Measurements from ENCODE around the gene KLK6. TPM values are rescaled to one million over a fixed set of nuclear protein-coding genes. Genes with fewer than 3 reads are reported as not detected.

The KLK6 gene
- total RNA-seq (2014; rRNA removed; shearing (Covaris generic)): 352 and 367 TPM in 2 replicates

DNA sequence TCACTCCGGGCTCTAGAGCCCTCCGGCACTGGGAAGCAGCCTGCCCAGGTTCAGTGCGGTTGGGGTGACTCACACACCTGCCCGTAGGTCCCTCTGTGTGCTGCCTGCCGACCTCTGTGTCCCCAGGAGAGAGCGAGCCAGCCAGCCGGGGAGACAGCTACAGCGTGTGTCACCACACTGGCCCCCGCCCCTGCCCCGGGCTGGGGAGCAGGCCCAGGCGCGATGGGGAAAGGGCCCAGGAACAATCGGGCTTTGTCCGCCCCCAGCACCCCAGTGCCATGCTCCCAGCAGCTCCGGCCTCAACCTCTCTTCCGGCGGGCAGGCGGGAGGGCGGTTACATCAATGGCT lies at the start of gene KLK6:
TSS of gene KLK6 (minus strand) at position 179 of the 348 bp plus-strand sequence. CDS start 1,487 bp downstream, outside the sequence.
- DNase-seq (ENCODE audit: low spot score): peak; percentile 98

DNA sequence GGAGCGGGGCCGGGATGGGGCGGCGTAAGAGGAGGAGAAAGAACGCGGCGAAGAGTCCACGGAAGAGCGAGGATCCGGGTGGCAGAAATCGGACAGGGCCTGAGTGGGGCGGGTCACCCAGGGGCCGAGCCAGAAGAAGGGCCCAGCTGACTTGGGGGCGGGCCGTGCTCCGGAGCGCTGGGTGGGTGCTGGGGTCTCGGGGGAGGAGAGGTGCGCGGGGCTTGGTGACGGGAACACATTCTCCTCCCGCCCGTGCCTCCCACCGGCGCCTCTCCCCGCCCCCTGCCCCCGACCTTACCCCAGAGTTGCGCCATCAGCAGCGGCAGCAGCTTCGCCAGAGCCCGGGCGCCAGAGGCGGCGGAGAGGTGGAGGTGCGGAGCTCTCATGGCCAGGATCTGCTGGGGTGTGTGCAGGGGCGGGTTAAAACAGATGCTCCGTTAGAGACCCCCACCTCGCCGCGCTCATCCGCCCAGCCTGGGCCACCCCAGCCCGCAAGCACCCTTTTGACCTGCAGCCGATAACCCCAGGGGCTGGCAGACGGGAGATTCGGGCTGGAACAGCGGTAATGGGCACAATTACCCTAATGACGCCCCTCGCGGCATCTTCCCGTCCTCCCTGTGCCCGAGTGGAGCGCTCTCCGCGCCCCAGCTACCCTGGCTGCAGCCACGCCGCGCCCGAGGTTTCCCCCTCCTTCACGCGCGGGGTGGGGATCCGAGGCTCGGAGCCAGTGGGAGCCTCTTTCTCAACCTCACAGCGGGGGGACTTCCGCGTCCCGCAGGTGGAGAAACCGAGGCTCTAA lies 49.6 kb upstream of the KLK6 start:
- DNase-seq (ENCODE audit: low spot score): peak; percentile 82

DNA sequence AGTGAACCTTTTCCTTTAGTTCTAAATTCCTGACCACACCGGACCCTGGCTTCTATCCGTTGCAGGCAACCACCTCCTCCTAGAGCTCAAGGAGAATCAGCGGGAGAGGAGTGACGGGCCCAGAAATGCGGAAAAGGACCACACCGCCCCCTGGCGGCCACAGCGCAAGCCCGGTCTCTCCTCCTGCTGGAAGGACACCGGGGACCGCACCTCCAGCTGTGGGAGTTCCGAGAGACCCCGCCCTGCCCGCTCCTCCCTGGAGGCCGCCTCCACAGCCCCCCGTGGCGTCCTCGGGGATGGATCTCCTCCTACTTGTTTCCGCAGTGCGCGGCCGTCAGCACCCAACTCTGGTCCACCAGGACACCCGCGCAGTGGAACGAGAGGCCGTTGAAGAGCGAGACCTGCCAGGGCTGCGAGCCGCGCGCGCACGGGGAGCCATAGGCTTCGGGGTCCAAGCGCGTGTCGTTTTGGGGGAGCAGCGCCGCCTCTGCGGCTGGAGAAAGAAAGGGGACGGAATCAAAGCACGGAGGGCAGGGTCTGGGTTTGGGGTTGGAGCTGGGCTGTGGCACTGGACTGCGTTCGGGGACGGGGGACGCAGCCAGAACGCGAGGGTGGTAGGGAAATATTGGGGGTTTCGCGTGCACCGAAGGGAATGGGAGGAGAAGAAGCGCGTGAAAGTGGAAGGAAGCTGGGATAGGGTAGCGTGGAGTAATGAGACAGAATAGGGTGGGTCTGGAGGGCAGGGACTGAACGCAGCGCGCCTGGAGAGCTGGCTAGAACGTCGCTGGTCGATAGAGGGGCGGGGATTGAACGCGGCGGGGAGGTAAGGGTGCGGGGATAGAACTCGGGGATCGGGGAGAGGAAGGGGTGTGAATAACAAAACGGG lies 47.6 kb upstream of the KLK6 start:
- DNase-seq (ENCODE audit: low spot score): peak; percentile 88

DNA sequence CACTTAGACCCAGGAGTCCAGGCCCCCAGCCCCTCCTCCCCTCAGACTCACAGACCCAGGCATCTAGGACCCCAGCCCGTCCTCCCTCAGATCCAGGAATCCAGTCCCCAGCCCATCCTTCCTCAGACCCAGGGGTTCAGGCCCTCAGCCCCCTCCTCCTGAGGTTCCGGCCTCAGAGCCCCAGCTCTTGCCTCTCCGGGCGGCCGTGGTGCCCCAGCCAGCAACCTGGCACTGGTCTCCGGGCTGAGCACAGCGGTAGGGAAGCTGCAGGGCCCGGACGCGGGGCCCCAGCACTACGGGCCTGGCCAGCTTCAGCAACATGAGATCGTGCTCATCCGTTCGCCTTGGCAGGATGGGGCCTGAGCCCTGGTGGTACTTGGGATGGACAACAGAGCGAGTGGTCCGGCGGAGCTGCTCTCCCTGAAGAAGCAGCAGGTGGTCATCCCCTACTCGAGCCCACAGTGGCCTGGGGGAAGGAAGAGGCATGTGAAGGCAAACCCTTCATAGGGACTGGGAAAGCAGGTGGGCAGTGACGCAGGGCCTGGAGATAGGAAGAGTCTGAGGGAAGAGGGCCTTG lies 46.4 kb upstream of the KLK6 start:
- DNase-seq (ENCODE audit: low spot score): no peak

DNA sequence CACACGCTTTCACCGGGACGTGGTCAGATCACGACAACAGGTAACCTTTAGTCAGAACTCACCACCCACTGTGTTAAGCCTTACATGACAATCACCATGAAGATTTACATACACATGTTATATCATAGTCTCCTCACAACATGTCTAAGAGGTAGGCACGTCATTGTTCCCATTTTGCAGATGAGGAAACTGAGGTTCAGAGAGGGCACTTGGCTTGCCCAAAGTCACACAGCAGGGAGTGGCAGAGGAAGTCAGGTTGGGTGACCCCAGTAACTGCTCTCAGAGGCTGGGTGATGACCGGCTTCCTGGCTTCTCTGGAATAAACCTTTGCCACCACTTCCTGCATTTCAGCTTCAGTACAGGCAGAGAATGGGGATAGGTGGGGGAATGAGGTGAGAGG lies 44.9 kb upstream of the KLK6 start:
- no peak for DNase-seq (ENCODE audit: low spot score)

DNA sequence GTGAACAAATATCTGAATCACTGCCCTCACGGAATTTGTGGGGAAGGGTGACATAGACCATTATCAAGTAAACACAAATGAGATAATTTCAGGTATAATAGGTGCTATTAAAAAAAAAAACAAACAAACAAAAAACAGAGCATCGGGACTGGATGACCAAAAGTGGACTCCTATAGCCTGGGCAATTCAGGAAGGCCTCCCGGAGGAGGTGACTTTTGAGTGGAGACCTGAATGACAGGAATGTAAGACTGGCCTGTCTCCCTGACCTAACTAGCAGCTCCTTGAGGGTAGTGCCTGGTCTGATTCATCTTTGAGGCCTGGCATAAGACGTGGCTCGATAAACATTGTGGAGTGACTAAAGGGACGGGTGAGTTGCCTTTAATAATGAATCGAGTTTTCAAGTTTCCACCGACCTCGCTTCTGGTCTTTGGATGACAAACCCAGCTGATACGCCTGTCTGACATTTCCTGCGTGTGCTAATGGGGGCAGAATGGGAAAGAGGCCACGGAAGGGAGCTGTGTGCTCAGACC lies 43.3 kb upstream of the KLK6 start:
- DNase-seq (ENCODE audit: low spot score): no peak

DNA sequence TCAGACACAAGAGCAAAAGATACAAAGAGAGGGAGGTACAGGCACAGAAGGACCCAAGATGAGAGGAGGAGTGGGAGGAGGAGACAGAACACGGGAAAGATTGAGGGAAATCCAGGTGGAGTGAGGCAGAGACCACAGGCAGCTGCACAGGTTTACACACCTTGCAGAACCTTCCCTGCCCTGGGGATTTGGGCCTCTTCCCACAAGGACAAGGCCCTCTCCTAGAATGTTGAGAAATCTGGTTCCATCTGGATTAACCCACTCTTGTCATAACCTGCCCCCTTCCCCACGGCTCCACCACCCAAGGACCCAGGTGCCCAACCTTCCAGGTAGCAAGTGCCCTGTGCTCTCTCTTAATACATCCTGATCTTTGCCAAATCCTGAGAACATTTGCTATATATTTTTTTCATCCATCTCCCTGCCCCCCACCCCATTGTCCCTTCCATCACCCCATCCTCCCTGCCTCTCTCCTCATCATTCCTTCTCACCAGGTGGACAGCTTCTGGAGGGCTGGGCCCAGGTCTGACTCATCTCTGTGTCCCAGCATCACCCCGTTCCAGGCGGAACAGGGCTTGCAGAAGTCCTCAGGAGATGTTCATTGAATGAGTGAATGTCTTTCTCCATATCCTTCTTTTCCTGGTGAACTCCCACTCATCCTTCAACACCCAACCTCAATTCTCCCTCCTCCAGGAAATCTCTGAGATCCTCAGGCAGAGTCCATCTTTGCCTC lies 40.8 kb upstream of the KLK6 start:
- DNase-seq (ENCODE audit: low spot score): peak; percentile 35

DNA sequence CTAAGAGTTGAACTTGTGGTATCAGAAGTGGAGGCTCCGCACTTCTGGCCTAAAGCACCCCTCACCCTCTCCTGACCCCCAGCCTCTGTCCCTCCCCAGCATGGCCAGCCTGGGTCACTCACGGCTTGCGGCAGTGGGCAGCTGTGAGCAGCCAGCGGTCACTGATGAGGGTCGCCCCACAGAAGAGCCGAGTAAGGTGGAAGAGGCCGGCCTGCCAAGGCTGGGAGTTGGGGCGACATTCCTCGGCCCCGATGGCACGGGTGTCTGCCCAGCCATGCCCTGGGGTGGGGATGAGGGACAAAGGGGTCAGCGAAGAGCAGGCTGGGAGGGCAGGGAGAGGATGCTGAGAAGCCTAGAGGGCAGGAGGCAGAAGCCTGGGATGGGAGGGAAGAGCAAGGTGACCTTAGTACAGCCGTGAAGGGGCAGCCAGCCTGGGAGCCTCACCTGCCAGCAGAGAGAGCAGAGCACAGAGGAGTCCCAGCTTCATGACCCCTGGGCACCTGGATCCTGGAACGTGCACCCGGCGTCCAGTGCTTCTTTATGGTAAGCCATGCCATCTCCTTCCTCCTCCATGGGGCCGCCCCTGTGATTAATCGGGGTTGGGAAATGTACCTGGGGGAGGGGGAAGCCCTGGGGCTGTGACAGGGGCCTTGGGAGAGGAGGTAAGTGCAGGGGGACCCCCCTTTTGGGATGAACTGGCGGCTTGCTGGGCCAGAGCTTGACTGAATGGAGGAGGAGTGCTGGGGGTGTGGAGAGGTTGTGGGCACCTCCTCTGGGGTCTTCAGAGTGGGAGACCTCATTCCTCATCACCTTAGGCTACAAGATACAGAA lies 39.9 kb upstream of the KLK6 start:
- DNase-seq (ENCODE audit: low spot score): no peak

DNA sequence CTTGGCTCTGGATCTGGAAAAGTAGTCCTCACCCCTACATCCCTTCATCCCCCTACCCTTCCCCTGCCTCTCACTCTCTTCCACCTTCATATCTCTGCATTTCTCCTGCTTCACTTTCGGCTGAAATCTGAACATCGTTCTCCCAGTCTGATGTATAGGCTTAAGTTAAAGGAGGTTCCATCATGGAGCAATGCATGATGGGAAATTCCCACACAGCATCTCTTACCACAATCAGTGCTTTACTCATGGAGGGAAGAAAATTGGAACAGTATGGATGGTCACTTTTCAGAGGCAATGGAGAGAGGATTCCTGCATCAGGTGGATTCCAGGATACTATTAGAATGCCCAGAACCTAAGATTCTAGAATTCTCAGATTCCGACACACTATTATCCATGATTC lies 38.1 kb upstream of the KLK6 start:
- no peak for DNase-seq (ENCODE audit: low spot score)

DNA sequence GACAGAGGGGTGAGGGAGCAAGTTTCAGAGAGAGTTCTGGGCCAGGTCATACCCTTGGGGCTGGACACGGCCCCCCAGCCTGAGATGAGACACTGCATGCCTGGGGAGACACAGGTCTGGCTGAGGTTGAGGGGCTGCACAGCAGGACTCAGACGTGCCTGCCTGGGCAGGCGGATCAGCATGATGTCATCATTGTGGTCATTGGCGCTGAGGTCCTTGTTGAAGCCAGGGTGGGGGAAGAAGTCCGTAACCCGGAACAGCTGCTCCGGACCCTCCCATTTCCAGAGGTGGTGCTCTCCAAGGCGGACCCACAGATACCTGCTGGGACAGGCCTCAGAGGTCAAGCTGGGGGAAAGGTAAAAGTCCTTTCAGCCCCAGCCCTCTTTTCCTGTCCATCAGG lies 37.0 kb upstream of the KLK6 start:
- no peak for DNase-seq (ENCODE audit: low spot score)

DNA sequence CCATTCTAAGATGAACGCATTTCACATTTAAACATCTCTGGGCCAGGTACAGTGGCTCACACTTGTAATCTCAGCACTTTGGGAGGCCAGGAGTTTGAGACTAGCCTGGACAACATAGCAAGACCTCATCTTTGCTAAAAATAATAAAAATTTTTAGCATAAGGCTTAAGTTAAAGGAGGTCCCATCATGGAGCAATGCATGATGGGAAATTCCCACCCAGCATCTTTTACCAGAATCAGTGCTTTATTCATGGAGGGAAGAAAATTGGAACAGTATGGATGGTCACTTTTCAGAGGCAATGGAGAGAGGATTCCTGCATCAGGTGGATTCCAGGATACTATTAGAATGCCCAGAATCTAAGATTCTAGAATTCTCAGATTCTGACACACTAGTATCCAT lies 35.9 kb upstream of the KLK6 start:
- no peak for DNase-seq (ENCODE audit: low spot score)

DNA sequence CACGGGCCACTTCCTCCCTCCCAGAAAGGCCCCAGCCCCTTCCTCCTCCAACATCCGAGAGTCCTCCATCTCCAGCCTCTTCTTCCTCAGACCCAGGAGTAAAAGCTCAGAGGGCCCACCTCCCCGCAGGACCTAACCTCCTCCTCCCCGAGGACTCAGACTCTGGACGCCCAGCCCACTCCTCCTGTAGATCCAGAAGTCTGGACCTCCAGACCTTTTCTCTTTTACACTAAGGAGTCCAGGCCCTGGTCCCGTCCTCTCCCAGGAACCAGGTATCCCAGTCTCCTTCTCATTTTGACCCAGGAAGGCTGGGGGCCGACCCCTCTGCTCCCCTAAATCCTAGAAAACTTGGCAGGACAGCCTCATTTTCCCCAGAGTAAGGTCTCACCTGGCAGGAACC lies 33.9 kb upstream of the KLK6 start:
- no peak for DNase-seq (ENCODE audit: low spot score)

DNA sequence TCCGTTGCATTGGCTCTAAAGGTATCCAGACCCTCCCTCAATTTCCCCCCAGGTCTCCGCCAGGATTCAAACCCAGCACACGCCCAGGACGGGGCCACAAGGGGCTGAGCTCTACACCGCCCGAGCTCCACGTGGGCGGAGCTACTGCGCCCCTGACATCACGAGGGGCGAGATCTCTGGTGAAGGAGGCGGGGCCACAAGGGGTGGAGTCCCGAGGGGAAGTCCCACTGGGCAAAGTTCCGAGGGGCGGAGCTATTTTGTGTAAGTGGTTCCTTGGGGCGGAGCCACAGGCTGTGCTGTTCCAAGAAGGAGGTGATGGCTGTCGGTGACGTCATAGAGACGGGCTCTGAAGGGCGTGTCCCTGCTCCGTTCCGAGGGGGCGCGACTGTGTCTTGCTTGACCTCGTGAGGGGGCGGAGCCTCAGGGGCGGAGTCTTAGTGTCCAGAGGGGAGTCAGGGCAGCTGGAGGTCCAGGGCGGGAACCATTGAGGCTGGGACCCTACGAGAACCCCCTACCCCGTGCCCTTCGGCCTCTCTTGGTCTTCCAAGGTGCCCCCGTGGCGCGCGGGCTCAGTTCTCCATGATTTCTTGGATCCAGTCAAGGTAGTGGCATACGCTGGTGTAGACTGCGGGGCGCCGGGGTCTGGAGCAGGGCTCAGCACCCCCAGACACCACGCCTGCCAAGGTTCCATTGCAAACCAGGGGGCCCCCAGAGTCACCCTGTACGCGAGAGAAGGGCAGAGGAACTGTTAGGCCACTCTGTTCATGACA lies 33.3 kb upstream of the KLK6 start:
- DNase-seq (ENCODE audit: low spot score): peak; percentile 100

DNA sequence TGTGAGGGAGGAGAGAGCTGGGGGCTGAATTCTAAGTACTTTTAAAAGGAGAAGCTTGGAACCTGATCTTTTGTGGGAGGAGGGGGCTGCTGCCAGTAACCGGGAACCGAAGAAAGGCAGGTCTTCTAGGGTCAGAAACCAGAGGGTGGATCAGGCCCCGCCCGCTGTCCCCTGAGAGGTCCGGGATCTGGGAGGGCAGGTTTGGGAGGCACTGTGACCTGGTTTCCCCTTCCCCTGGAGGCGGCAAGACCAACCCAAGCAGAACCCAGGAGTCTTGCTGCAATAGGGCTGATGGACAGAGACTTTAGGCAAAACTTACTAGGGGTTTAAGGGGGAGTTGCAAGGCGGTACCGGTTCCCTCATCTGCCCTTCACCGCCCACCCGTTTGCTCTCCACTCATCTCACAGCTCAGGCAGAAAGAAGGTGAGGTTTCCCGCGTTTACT lies 32.7 kb upstream of the KLK6 start:
- DNase-seq (ENCODE audit: low spot score): no peak

DNA sequence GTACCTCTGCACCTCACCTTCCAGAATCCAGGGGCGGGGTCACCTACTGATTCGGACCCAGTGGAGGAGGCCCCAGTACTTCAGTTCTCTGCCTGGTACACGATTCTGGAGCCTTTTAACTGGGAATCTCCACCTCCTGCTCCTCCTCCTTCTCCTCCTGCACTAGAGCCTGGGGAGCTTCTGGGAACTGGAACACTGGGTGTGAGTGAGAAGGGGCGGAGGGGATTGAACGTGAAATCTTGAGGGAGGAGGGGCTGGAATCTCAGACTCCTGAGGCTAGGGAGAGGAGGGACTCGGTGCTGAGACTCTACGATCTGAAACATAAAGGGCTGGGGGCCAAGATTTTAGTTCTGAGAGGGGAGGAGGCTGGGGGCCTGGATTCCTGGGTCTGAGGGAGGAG lies 32.1 kb upstream of the KLK6 start, which contains the start of gene KLK8:
TSS of gene KLK8 (minus strand) at position 90 of the 400 bp plus-strand sequence. CDS start 437 bp downstream, outside the sequence.
- DNase-seq (ENCODE audit: low spot score): peak; percentile 51

DNA sequence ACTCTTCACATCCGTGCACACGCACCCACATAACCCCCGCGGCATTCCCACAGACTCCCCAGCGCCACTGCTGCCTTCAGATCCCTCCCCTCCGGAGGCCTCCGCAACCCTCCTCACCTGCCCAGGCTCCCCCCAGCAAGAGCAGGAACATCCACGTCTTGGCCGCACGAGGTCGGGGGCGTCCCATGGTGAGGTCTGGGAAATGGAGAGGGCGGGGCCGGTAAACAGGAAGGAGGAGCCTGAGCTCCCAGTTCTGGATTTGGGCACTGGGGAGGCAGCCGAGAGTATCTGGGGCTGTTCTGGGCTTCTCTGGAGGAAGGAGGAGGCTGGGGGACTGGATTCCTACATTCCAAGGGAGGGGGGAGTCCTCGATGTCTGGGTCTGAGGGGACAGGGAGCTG lies 31.6 kb upstream of the KLK6 start:
- no peak for DNase-seq (ENCODE audit: low spot score)

DNA sequence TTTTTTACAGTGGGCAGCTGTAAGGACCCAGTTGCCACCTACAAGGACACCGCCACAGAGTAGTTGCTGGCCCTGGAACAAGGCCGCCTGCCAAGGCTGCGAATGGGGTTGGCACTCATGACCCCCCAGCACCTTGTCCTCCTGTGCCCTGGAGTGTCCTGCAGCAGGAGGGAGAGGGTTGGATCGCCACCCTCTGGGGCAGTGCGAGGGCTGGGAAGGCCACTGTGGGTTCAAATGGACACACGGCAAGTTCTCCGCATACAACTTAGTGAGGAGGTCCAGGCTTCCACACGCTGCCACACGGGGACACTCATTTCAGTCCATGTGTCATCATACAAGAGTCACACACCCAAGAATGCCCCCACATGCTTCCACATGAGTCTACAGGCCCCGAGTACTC lies 31.0 kb upstream of the KLK6 start:
- DNase-seq (ENCODE audit: low spot score): no peak

DNA sequence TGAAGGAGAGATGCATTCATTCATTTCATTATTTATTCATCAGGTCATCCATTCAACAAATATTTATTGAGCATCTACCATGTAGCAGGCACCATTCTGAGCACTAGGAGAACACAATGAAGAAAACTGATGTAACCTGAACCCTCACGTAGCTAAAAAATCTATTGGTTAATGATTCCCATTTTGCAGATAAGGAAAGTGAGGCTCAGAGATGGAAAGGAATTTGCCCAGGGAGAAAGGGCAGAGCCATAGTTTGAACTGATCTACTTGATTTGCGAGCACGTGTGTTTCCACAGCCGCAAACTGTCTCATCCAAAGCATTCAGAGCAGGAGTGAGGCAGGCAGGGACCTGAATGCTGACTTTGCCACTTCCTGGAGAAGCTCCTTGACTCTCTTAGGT lies 29.3 kb upstream of the KLK6 start:
- DNase-seq (ENCODE audit: low spot score): no peak

DNA sequence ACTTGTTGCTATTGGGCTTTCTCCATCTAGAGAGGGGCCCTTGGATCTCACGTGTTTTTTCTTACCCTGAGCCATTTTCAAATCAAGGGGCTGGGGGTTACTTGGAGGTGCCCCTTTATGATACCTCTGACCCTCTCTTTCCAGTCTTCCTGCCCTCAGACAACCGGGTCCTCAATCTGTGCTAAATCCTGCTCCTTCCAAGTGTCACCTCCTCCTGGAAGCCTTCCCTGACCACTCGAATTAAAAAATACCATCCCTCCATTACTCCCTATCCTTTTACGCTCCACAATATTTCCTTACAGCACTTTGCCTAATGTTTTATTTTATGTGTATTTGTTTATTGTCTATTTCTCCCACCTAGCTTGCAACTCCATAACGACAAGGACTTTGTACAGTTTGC lies 28.7 kb upstream of the KLK6 start:
- no peak for DNase-seq (ENCODE audit: low spot score)

DNA sequence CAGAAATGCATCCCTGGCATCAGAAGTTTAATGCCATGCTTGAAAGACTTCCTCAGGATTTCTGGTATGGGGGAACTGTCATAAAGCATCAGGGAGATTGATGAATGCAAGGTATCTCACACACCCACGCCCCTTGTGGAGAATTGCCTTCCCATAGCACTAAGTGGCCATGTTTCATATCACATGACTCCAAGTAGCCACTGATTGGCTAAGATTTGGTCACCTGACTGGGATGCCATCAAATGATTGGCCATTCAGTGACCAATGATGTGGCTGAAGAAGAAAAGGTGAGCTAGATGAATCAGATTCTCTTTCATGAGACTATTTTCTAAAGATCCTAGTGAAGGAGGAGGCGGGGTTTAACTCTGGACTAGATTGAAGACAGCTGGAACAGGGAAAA lies 24.7 kb upstream of the KLK6 start:
- DNase-seq (ENCODE audit: low spot score): no peak

Measured in HT-29 (cell line).